ENCODE data around the gene NCKAP5. TPM values are rescaled to one million over a fixed set of nuclear protein-coding genes. Genes with fewer than 3 reads are reported as not detected.

The NCKAP5 gene
- total and polyA plus RNA-seq, 2 of the 13 experiments (the other 11 are each of a cell fraction or from before 2014, with no cell fraction given) = 0.01 TPM; not detected in 1

GRCh38 chr2:133341575-133341974 lies 226.7 kb downstream of the NCKAP5 start:
- ChIA-PET POLR2A (no interaction called here), CTCF (ENCODE audit: low intra/inter-chr PET ratio, low total read pairs) (no interaction called here)
- Histone ChIP-seq H4K20me1 (ENCODE audit: insufficient read depth, low read length) (no peaks in the 10 kb centered on the region), H3K4me3 (replicated peaks in 1 of 3; ENCODE audit: insufficient read depth in 1 of 3, low read depth in 2 of 3, low read length in 3 of 3) (no peak overlapping the region), H3K9ac (ENCODE audit: insufficient read depth, low read depth, low read length) (no peak overlapping the region), H2AFZ (ENCODE audit: low read length) (no peak overlapping the region), H3K4me1 (ENCODE audit: insufficient read depth, low read length) (no peaks in the 10 kb centered on the region), H3K9me3 (ENCODE audit: low read length) (peaks cover 6% of the 10 kb centered on the region; the same call in 1 of the 2 replicates), H3K4me2 (ENCODE audit: low read depth, low read length) (no peak overlapping the region), H3K27me3 (ENCODE audit: control insufficient read depth in 1 of 2, insufficient read depth in 2 of 2, low read length in 2 of 2) (no peaks in the 10 kb centered on the region), H3K27ac (ENCODE audit: extremely low read length, insufficient read depth, low read length) (no peak overlapping the region), H3K79me2 (ENCODE audit: insufficient read depth, low read length) (no peaks in the 10 kb centered on the region), H3K36me3 (replicated peaks in 1 of 2; ENCODE audit: control insufficient read depth in 1 of 2, insufficient read depth in 2 of 2, low read length in 2 of 2) (no peaks in the 10 kb centered on the region)
- BruUV-seq (replicated peaks) = no TSS peak
- FAIRE-seq (no peak), DNase-seq (ENCODE audit: low spot score) (no peak), ATAC-seq (no peak)
- intact Hi-C loops (cut with micrococcal nuclease; ENCODE audit: unreplicated experiment) (no loop called here), in situ Hi-C loops (cut with HindIII; ENCODE audit: extremely low pct_ligation_motif_present, low pct_unique_long_range_greater_than_20kb) (no loop called here)
- TF ChIP-seq NCOA1 (CRISPR knock-in tag; IDR thresholded peaks at IDR 0.05) (no peak), REST (IDR thresholded peaks at IDR 0.05; ENCODE audit: borderline replicate concordance in 1 of 2, low read depth in 1 of 2, low read length in 2 of 2) (peak in 1 of 2 experiments; percentile 68; a peak in 2 of 4 replicates), ZNF333 (CRISPR knock-in tag; IDR thresholded peaks at IDR 0.05; ENCODE audit: borderline replicate concordance) (no peak), SIX4 (CRISPR knock-in tag; IDR thresholded peaks at IDR 0.05) (no peak), SMARCE1 (IDR thresholded peaks at IDR 0.05; ENCODE audit: borderline replicate concordance) (no peak), ZNF512 (CRISPR knock-in tag; IDR thresholded peaks at IDR 0.05) (no peak), ZNF839 (CRISPR knock-in tag; IDR thresholded peaks at IDR 0.05; ENCODE audit: borderline replicate concordance) (no peak)
- 42% methylated on average over 2 of the region's 2 CpGs for WGBS (ENCODE audit: low lambda C conversion rate)

All from HepG2 (cell line).